8988T (cell line): Measurements from ENCODE around the gene NGF.
"Not testable (repeated sequence)": the region's sequence is repeated elsewhere in the genome, so short reads cannot be mapped to it uniquely, and the experiment has no call there.

Source experiments
- DNase-seq: peaks from one replicate; pipeline ENCODE4 v3.0.0; 2011

Gene NGF

GRCh38 chr1:115337633-115338456, at the start of gene NGF:
TSS of gene NGF (minus strand) at chr1:115338249. CDS start at chr1:115286795, 51,454 bp downstream.
- no peak for DNase-seq

DNA sequence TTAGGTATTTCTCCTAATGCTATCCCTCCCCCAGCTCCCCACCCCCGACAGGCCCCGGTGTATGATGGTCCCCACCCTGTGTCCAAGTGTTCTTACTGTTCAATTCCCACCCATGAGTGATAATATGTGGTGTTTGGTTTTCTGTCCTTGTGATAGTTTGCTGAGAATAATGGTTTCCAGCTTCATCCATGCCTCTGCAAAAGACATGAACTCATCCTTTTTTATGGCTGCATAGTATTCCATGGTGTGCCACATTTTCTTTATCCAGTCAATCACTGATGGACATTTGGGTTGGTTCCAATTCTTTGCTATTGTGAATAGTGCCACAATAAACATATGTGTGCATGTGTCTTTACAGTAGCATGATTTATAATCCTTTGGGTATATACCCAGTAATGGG, 45.4 kb upstream of the NGF start:
- not testable (repeated sequence) for DNase-seq

GRCh38 chr1:115379943-115380342, 41.9 kb upstream of the NGF start:
- DNase-seq, result no peak

DNA sequence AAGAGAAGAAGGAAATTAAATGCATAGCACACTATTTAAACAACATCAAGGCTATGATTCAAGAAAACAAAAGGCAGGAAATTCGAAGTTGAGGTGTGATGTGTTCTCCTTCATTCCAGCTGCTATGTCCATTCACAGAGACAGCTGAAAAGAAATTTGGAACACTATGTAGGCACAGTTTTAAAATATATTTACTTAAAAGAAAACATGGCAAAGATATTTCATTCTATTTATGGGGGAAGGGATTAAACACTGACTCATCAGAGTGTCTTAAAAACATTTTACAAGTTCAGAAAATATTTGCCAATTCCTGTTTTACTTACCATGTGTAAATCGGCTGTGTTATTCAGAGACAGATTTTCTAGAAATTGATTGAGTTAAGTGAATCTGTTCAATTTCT, 39.4 kb upstream of the NGF start:
- no peak for DNase-seq

- no peak for DNase-seq
Measured at GRCh38 chr1:115374598-115374997, 36.5 kb upstream of the NGF start.

- no peak for DNase-seq
Measured at GRCh38 chr1:115373305-115373704, 35.3 kb upstream of the NGF start.

GRCh38 chr1:115365738-115366137, 27.7 kb upstream of the NGF start:
- no peak for DNase-seq

DNA sequence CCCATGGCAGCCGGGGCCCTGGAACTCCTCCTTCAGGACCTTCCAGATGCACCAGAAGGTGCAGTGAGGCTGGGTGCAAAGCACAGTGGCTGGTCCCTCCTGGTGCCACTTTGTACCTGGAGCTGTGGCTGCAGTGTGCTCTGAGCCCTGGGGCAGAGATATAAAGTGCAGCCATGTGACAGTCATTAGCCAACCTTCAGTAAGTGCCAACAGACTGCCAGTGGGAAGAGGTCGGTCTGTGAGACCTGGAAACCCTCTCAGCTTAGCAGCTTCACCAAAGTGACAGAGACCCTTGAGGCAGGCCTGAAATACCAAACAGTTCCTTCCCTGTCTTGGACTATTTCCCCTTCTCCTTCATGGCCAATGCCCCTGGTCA, 26.7 kb upstream of the NGF start:
- no peak for DNase-seq

GRCh38 chr1:115364046-115364779, 26.2 kb upstream of the NGF start:
- DNase-seq, result no peak

DNA sequence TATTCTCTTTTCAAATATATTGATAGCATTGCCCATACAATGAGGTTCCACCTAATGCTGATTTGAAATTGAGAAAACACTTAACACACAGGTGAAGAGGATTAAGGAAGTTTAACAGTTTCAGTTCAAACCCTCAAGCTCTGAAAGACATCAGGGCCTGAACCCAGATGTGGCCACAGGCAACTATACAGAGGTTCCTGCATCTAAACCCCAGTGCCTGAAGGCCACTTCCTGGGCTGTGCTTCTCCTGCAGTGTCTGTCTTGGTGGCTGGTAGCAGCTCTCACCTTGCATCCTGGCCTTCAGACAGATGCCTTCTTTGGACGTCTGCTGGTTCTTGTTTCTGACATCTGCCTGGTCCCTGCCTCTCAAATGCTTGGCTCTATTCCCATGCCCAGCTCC, 25.1 kb upstream of the NGF start:
- DNase-seq, result no peak

- DNase-seq, result not testable (repeated sequence)
Measured at GRCh38 chr1:115360505-115361129, 22.6 kb upstream of the NGF start.

- DNase-seq, result not testable (repeated sequence)
Measured at GRCh38 chr1:115359787-115360452, 21.9 kb upstream of the NGF start.

GRCh38 chr1:115356356-115356755, 18.3 kb upstream of the NGF start:
- no peak for DNase-seq

GRCh38 chr1:115355069-115355468, 17.0 kb upstream of the NGF start:
- no peak for DNase-seq

GRCh38 chr1:115351143-115351542, 13.1 kb upstream of the NGF start:
- no peak for DNase-seq

DNA sequence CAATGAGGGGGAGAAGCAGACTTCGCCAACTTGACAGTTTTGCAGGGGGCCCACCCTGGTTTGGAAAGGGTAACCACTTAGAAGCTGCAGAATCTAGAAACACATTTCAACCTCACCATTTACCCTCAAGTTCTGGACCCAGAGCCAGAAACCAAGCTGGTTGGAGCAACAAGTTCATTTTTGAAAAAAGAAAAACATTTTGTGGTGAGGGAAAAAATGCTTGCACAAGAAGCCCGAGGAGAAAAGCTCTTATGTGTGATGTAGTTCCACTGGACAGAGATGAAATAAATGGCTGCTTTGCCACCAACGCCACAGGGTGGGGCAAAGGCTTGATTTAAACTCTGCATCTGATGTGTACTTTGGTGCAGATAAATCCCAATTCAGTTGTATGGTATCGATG, 10.6 kb upstream of the NGF start:
- no peak for DNase-seq

DNA sequence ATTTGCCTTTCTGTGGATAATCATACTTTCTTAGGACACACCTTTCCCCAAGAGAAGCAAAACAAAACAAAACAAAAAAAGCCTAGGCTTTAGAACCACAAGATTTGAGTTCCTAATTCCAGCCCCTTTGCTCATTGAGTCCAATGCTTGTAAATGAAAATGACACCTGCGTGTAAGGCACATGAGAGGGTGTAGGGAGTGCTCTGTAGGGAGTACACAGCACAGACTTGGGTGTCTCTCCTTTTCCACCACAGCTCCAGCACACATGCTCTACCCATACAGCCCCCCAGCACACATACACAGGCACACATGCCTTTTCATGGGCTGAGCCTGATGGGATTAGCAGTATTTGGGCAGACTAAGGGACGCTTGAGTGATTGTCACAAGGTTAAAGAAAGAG, 9.2 kb upstream of the NGF start:
- no peak for DNase-seq

GRCh38 chr1:115343200-115343737, 5.2 kb upstream of the NGF start:
- DNase-seq, result no peak

- DNase-seq, result no peak
Measured at GRCh38 chr1:115341948-115342347, 3.9 kb upstream of the NGF start.

DNA sequence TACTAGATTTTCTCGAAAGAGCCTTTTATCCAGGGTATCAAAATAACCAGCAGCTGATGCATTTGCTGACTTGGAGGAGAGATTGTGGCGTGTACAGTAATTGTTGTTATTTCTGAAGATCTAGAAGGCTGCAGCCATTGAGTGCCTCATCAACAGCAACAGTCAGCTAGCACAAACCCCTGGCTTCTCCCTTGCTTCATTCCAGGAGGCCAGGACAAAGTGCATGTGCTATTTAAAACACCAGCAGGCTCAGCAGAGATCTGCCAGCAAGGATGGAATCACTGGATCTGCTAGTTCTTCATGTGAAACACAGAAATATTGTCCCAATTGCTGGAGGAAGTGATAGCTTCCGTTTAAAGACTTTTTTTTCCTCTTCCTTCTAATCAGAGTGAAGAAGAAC, 2.8 kb upstream of the NGF start:
- no peak for DNase-seq

DNA sequence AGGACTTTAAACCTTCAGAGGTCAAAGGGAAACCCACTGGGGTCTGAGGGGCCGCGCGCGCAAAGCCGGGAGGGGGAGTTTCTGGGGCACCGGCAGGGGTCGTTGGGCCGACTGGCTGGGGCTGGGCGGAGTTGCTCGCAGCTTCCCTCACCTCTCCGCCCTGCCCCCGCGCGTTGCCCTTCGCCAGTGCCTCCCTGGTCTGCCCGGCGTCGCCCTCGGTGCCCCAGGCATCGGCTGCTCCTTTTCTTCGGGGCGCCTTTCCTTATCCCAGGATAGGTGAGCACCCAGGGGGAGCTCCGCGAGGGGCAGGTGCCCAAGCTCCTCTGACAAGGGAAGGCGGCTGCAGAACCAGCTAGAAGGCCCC, 390 bp upstream of the NGF start:
- no peak for DNase-seq

DNA sequence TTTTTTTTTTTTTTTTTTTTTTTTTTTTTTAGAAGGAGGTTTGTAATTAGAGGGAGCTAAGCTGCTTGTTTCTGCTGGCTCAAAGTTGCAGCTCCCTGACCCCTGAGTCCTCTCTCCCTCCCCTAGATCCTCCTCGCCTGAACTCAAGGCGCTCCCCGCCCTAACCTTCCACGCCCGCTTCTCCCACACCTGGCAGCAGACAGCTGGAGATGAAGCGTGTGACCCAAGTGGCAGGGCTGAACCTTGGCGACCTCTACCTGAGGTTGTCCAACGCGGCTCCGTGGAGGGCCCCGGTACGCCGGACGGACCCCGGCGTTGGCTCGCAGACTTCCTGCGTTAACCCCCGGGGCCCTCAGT, 795 bp downstream of the NGF start:
- no peak for DNase-seq

GRCh38 chr1:115336741-115337140, 1.3 kb downstream of the NGF start:
- no peak for DNase-seq
